Breast epithelium (tissue), 4 donors: ENCODE data around the gene TEAD3. TPM values are rescaled to one million over a fixed set of nuclear protein-coding genes. Genes with fewer than 3 reads are reported as not detected.

Source experiments
- DNase-seq, 2 donors: peaks; one replicate each; pipeline ENCODE4 v3.0.0-alpha.2; 2019; ENCODE audit warnings: low spot score in 2 of 2
- H3K27ac ChIP-seq, 2 donors: fragments of 200-600 bp; sonication (generic) in 1 of 2; one replicate each; pipeline ENCODE4 v1.5.1; 2016 to 2019; ENCODE audit warnings: mild to moderate bottlenecking in 1 of 2
- H3K27me3 ChIP-seq, 2 donors: fragments of 200-600 bp; sonication (generic) in 1 of 2; one replicate each; pipeline versions ENCODE4 v1.5.1 to v1.6.0; 2017 to 2019; ENCODE audit warnings: control low read depth in 1 of 2, mild to moderate bottlenecking in 1 of 2
- H3K36me3 ChIP-seq: fragments of 200-600 bp; one replicate; pipeline ENCODE4 v1.5.1; 2019
- H3K4me1 ChIP-seq, 2 donors: fragments of 200-600 bp; sonication (generic); one replicate each; pipeline ENCODE4 v1.5.1; 2016 to 2019; ENCODE audit warnings: control low read depth in 1 of 2
- H3K4me3 ChIP-seq, 3 donors: fragments of 200-600 bp; sonication (generic); 1 replicate in 2 of 3; 2 replicates in 1 of 3; pipeline ENCODE4 v1.5.1; 2016 to 2019; ENCODE audit warnings: mild to moderate bottlenecking in 3 of 3, moderate library complexity in 2 of 3
- H3K9me3 ChIP-seq, 2 donors: fragments of 200-600 bp; sonication (generic) in 1 of 2; one replicate each; pipeline ENCODE4 v1.5.1; 2016 to 2019; ENCODE audit warnings: control low read depth in 1 of 2
- CTCF ChIP-seq, 3 donors: fragments of 450-650 bp; IDR thresholded peaks; one replicate each; pipeline ENCODE4 v1.5.1; 2016 to 2017; ENCODE audit warnings: antibody characterized with exemption in 3 of 3, mild to moderate bottlenecking in 3 of 3, moderate library complexity in 3 of 3
- POLR2A ChIP-seq: fragments of 450-650 bp; IDR thresholded peaks from one replicate; pipeline ENCODE4 v1.6.1; 2016; ENCODE audit warnings: antibody characterized with exemption, mild to moderate bottlenecking, moderate library complexity
- POLR2AphosphoS5 ChIP-seq, 3 donors: sonication (generic); formaldehyde crosslinking; IDR thresholded peaks; one replicate each; pipeline ENCODE4 v1.6.1; 2017; ENCODE audit warnings: antibody characterized with exemption in 3 of 3
- intact Hi-C: fragments of 100-400 bp; cut with DNase I; formaldehyde crosslinking; loops from one replicate; pipeline ENCODE4 v1.15.1; 2023; ENCODE audit warnings: low total_unique reads
- total RNA-seq, 3 donors: library from RNA; depleted of rRNA; stranded (reverse); fragments of >200 nt; gene quantifications; one replicate each; pipeline ENCODE4 v1.1.0, GENCODE V29; 2016

The TEAD3 gene
- total RNA-seq, 3 donors from 2014 or later, result 5.6 to 28.2 (median 26.2) TPM

- Histone ChIP-seq H3K36me3 (no peaks in the 10 kb centered on the region), H3K27ac (peak overlapping the region; percentile 34 to 98), H3K4me1 (peaks cover 16 to 19% of the 10 kb centered on the region in 2 donors), H3K9me3 (no peaks in the 10 kb centered on the region), H3K4me3 (no peak overlapping the region), H3K27me3 (no peaks in the 10 kb centered on the region)
- intact Hi-C loops, result no loop called here
- no peak for DNase-seq
- TF ChIP-seq CTCF (IDR thresholded peaks at IDR 0.05) (no peak), POLR2A (no peak), POLR2AphosphoS5 (IDR thresholded peaks at IDR 0.05) (no peak)
These were observed 12.8 kb downstream of the TEAD3 start for GRCh38 chr6:35483893-35484645.

GRCh38 chr6:35483490-35483889 lies 13.4 kb downstream of the TEAD3 start:
- TF ChIP-seq POLR2AphosphoS5 (IDR thresholded peaks at IDR 0.05), result no peak
- TF ChIP-seq POLR2A, result no peak
- TF ChIP-seq CTCF (IDR thresholded peaks at IDR 0.05), result no peak
- Histone ChIP-seq H3K4me3 (no peak overlapping the region), H3K4me1 (peaks cover 16 to 19% of the 10 kb centered on the region in 2 donors), H3K27me3 (no peaks in the 10 kb centered on the region), H3K36me3 (no peaks in the 10 kb centered on the region), H3K27ac (peak overlapping the region; percentile 12 to 98), H3K9me3 (no peaks in the 10 kb centered on the region)
- no peak for DNase-seq
- intact Hi-C loops, result no loop called here

- no peak for DNase-seq
- TF ChIP-seq POLR2A (no peak), CTCF (IDR thresholded peaks at IDR 0.05) (no peak), POLR2AphosphoS5 (IDR thresholded peaks at IDR 0.05) (no peak)
- intact Hi-C loops, result no loop called here
- Histone ChIP-seq H3K4me3 (no peak overlapping the region), H3K4me1 (peaks cover 16 to 19% of the 10 kb centered on the region in 2 donors), H3K36me3 (no peaks in the 10 kb centered on the region), H3K9me3 (no peaks in the 10 kb centered on the region), H3K27ac (peak overlapping the region; percentile 12 to 98), H3K27me3 (no peaks in the 10 kb centered on the region)
These were observed 13.8 kb downstream of the TEAD3 start for GRCh38 chr6:35483062-35483461.

GRCh38 chr6:35481226-35481625 lies 15.7 kb downstream of the TEAD3 start:
- no peak for DNase-seq
- Histone ChIP-seq H3K4me1 (peaks cover 11 to 13% of the 10 kb centered on the region in 2 donors), H3K27me3 (no peaks in the 10 kb centered on the region), H3K4me3 (no peak overlapping the region), H3K9me3 (no peaks in the 10 kb centered on the region), H3K27ac (no peak overlapping the region), H3K36me3 (no peaks in the 10 kb centered on the region)
- TF ChIP-seq POLR2A (no peak), POLR2AphosphoS5 (IDR thresholded peaks at IDR 0.05) (no peak), CTCF (IDR thresholded peaks at IDR 0.05) (no peak)
- intact Hi-C loops, result no loop called here

GRCh38 chr6:35480176-35480575 lies 16.7 kb downstream of the TEAD3 start:
- Histone ChIP-seq H3K27ac (no peak overlapping the region), H3K36me3 (no peaks in the 10 kb centered on the region), H3K4me3 (no peak overlapping the region), H3K4me1 (peaks cover 3 to 6% of the 10 kb centered on the region in 2 donors), H3K9me3 (no peaks in the 10 kb centered on the region), H3K27me3 (no peaks in the 10 kb centered on the region)
- no peak for DNase-seq
- no peak for TF ChIP-seq POLR2AphosphoS5 (IDR thresholded peaks at IDR 0.05)
- no peak for TF ChIP-seq POLR2A
- no peak for TF ChIP-seq CTCF (IDR thresholded peaks at IDR 0.05)
- intact Hi-C loops, result no loop called here
